Skeletal muscle satellite cell (primary cell): ENCODE data around the gene SLC24A5. TPM values are rescaled to one million over a fixed set of nuclear protein-coding genes. Genes with fewer than 3 reads are reported as not detected.

Experiments used
- H3K27me3 ChIP-seq: 2 replicates; pipeline ENCODE4 v1.7.0; 2013; ENCODE audit warnings: low read length; ENCODE audit not compliant: control insufficient read depth, insufficient read depth
- H3K36me3 ChIP-seq: 2 replicates; pipeline ENCODE4 v1.7.0; 2013; ENCODE audit warnings: mild to moderate bottlenecking, control low read depth, low read length; ENCODE audit not compliant: insufficient read depth
- H3K4me1 ChIP-seq: 2 replicates; pipeline ENCODE4 v1.7.0; 2013; ENCODE audit warnings: low read length; ENCODE audit not compliant: control insufficient read depth, insufficient read depth
- H3K4me2 ChIP-seq: 2 replicates; pipeline ENCODE4 v1.7.0; 2013; ENCODE audit warnings: mild to moderate bottlenecking, low read length
- H3K4me3 ChIP-seq: 2 replicates; pipeline ENCODE4 v1.7.0; 2013; ENCODE audit warnings: low read length
- H3K9ac ChIP-seq: 2 replicates; pipeline ENCODE4 v1.7.0; 2013; ENCODE audit warnings: mild to moderate bottlenecking, low read depth, low read length, moderate library complexity
- H3K9me3 ChIP-seq: replicated peaks from 2 replicates; pipeline ENCODE4 v1.7.0; 2013; ENCODE audit warnings: mild to moderate bottlenecking, control low read depth, low read length
- total RNA-seq: library from RNA; depleted of rRNA; stranded (reverse); fragments of >200 nt; gene quantifications from 2 replicates; pipeline ENCODE4 v1.2.3, GENCODE V29; 2012; rRNA removed

The SLC24A5 gene
- 0.25 TPM in 1 of 2 replicates, not detected in the other for total RNA-seq

- Histone ChIP-seq H3K4me3 (no peak within 1 kb of the TSS), H3K4me1 (no peaks in the 10 kb centered on the region), H3K9ac (no peak within 1 kb of the TSS), H3K9me3 (no peaks in the 10 kb centered on the region), H3K27me3 (peaks cover 5% of the 10 kb centered on the region), H3K4me2 (no peak within 1 kb of the TSS), H3K36me3 (no peaks in the 10 kb centered on the region)
Measured at GRCh38 chr15:48120745-48121144, at the start of gene SLC24A5. Gene SLC24A5 (plus strand): TSS chr15:48120990. CDS start chr15:48121045, 55 bp downstream.

GRCh38 chr15:48072941-48073340, 47.8 kb upstream of the SLC24A5 start:
- Histone ChIP-seq H3K9ac (no peak overlapping the region), H3K9me3 (no peaks in the 10 kb centered on the region), H3K4me1 (no peaks in the 10 kb centered on the region)

GRCh38 chr15:48073881-48074280, 46.9 kb upstream of the SLC24A5 start:
- Histone ChIP-seq H3K4me2 (no peak overlapping the region), H3K27me3 (no peaks in the 10 kb centered on the region), H3K36me3 (no peaks in the 10 kb centered on the region), H3K9ac (no peak overlapping the region), H3K9me3 (no peaks in the 10 kb centered on the region), H3K4me1 (no peaks in the 10 kb centered on the region), H3K4me3 (no peak overlapping the region)

More at GRCh38 chr15:48072941-48073340, 47.8 kb upstream of the SLC24A5 start:
- H3K36me3 ChIP-seq, result no peaks in the 10 kb centered on the region
- H3K27me3 ChIP-seq, result no peaks in the 10 kb centered on the region
- no peak overlapping the region for H3K4me3 ChIP-seq
- H3K4me2 ChIP-seq, result no peak overlapping the region

- Histone ChIP-seq H3K9ac (no peak overlapping the region), H3K9me3 (no peaks in the 10 kb centered on the region), H3K4me1 (no peaks in the 10 kb centered on the region), H3K27me3 (no peaks in the 10 kb centered on the region), H3K4me3 (no peak overlapping the region), H3K4me2 (peak overlapping the region; percentile 29), H3K36me3 (no peaks in the 10 kb centered on the region)
Measured at GRCh38 chr15:48076454-48076853, 44.3 kb upstream of the SLC24A5 start.

GRCh38 chr15:48077616-48078184, 43.1 kb upstream of the SLC24A5 start:
- Histone ChIP-seq H3K36me3 (no peaks in the 10 kb centered on the region), H3K9ac (no peak overlapping the region), H3K4me2 (no peak overlapping the region), H3K9me3 (no peaks in the 10 kb centered on the region), H3K4me1 (no peaks in the 10 kb centered on the region), H3K27me3 (no peaks in the 10 kb centered on the region), H3K4me3 (no peak overlapping the region)

GRCh38 chr15:48084759-48085590, 35.8 kb upstream of the SLC24A5 start:
- Histone ChIP-seq H3K4me3 (no peak overlapping the region), H3K4me2 (no peak overlapping the region), H3K27me3 (peaks cover 7% of the 10 kb centered on the region), H3K9me3 (no peaks in the 10 kb centered on the region), H3K36me3 (no peaks in the 10 kb centered on the region), H3K4me1 (peaks cover 16% of the 10 kb centered on the region), H3K9ac (no peak overlapping the region)

GRCh38 chr15:48085591-48085930, 35.2 kb upstream of the SLC24A5 start:
- H3K4me3 ChIP-seq, result no peak overlapping the region
- peaks cover 12% of the 10 kb centered on the region for H3K27me3 ChIP-seq
- H3K36me3 ChIP-seq, result no peaks in the 10 kb centered on the region
- no peak overlapping the region for H3K9ac ChIP-seq
- H3K9me3 ChIP-seq, result no peaks in the 10 kb centered on the region
- H3K4me2 ChIP-seq, result peak overlapping the region; percentile 48
- H3K4me1 ChIP-seq, result peaks cover 16% of the 10 kb centered on the region

- H3K4me1 ChIP-seq, result peaks cover 16% of the 10 kb centered on the region
- peak overlapping the region; percentile 48 for H3K4me2 ChIP-seq
- H3K4me3 ChIP-seq, result no peak overlapping the region
- no peaks in the 10 kb centered on the region for H3K36me3 ChIP-seq
- H3K9ac ChIP-seq, result no peak overlapping the region
- peaks cover 18% of the 10 kb centered on the region for H3K27me3 ChIP-seq
- H3K9me3 ChIP-seq, result no peaks in the 10 kb centered on the region
Measured at GRCh38 chr15:48086133-48086532, 34.7 kb upstream of the SLC24A5 start.

- Histone ChIP-seq H3K4me1 (peaks cover 16% of the 10 kb centered on the region), H3K9ac (no peak overlapping the region)
Measured at GRCh38 chr15:48086576-48086975, 34.2 kb upstream of the SLC24A5 start.

GRCh38 chr15:48087844-48088243, 32.9 kb upstream of the SLC24A5 start:
- Histone ChIP-seq H3K27me3 (peaks cover 23% of the 10 kb centered on the region), H3K9ac (no peak overlapping the region), H3K4me2 (no peak overlapping the region), H3K4me1 (peaks cover 16% of the 10 kb centered on the region), H3K9me3 (no peaks in the 10 kb centered on the region), H3K36me3 (no peaks in the 10 kb centered on the region), H3K4me3 (no peak overlapping the region)

More at GRCh38 chr15:48086576-48086975, 34.2 kb upstream of the SLC24A5 start:
- H3K4me2 ChIP-seq, result peak overlapping the region; percentile 48
- no peak overlapping the region for H3K4me3 ChIP-seq
- no peaks in the 10 kb centered on the region for H3K9me3 ChIP-seq
- peaks cover 23% of the 10 kb centered on the region for H3K27me3 ChIP-seq
- no peaks in the 10 kb centered on the region for H3K36me3 ChIP-seq

GRCh38 chr15:48089702-48090101, 31.1 kb upstream of the SLC24A5 start:
- H3K4me1 ChIP-seq, result peaks cover 16% of the 10 kb centered on the region

GRCh38 chr15:48090115-48090514, 30.7 kb upstream of the SLC24A5 start:
- Histone ChIP-seq H3K4me1 (peaks cover 16% of the 10 kb centered on the region), H3K36me3 (no peaks in the 10 kb centered on the region), H3K4me2 (no peak overlapping the region), H3K9me3 (no peaks in the 10 kb centered on the region), H3K4me3 (no peak overlapping the region), H3K9ac (no peak overlapping the region), H3K27me3 (peaks cover 36% of the 10 kb centered on the region)

More at GRCh38 chr15:48089702-48090101, 31.1 kb upstream of the SLC24A5 start:
- H3K27me3 ChIP-seq, result peaks cover 36% of the 10 kb centered on the region
- H3K9ac ChIP-seq, result no peak overlapping the region
- no peak overlapping the region for H3K4me3 ChIP-seq
- H3K9me3 ChIP-seq, result no peaks in the 10 kb centered on the region
- no peak overlapping the region for H3K4me2 ChIP-seq
- no peaks in the 10 kb centered on the region for H3K36me3 ChIP-seq
